Measurements from ENCODE around the gene ROBO2. TPM values are rescaled to one million over a fixed set of nuclear protein-coding genes. Genes with fewer than 3 reads are reported as not detected.

ROBO2 gene
- total RNA-seq, 2 donors from 2014 or later = 2.5 to 2.9 TPM

GRCh38 chr3:77412584-77412983 lies 372.7 kb downstream of the ROBO2 start:
- Mint-ChIP-seq H3K36me3 (ENCODE audit: low read depth) (no peaks in the 10 kb centered on the region), H3K4me1 (peaks cover 10% of the 10 kb centered on the region), H3K27me3 (ENCODE audit: insufficient read depth) (peaks cover 13% of the 10 kb centered on the region), H3K4me3 (no peak overlapping the region), H3K9me3 (no peaks in the 10 kb centered on the region), H3K27ac (no peak overlapping the region)
- no peak for TF ChIP-seq CTCF (conservative IDR thresholded peaks at IDR 0.05)
- no peaks in the 10 kb centered on the region for H3K4me1 ChIP-seq (ENCODE audit: control insufficient read depth, insufficient read depth, low read length)
- H3K36me3 ChIP-seq (ENCODE audit: control insufficient read depth, insufficient read depth, low read length) = no peaks in the 10 kb centered on the region
- peaks cover 19% of the 10 kb centered on the region for H3K27me3 ChIP-seq (ENCODE audit: control insufficient read depth, insufficient read depth, low read length, poor library complexity, severe bottlenecking)
- 91% methylated on average over 2 of the region's 2 CpGs; no CpG with 5 or more reads in 1 of the 2 experiments for WGBS, 2 experiments (ENCODE audit: insufficient coverage in 1 of 2, insufficient read length in 1 of 2)
- no peaks in the 10 kb centered on the region for H3K9me3 ChIP-seq (ENCODE audit: control insufficient read depth, low read length)
- no peak overlapping the region for H3K4me3 ChIP-seq (ENCODE audit: low read length)
- no peak for DNase-seq
- no peak overlapping the region for H3K9ac ChIP-seq (ENCODE audit: extremely low read depth, low read length, poor library complexity, severe bottlenecking)
- no peak overlapping the region for H3K27ac ChIP-seq (ENCODE audit: low read depth, low read length)

GRCh38 chr3:77414881-77415280 lies 375.0 kb downstream of the ROBO2 start:
- Mint-ChIP-seq H3K4me1 (no peaks in the 10 kb centered on the region), H3K27me3 (ENCODE audit: insufficient read depth) (peaks cover 9% of the 10 kb centered on the region)

GRCh38 chr3:77420336-77420735 lies 380.4 kb downstream of the ROBO2 start:
- no peaks in the 10 kb centered on the region for H3K9me3 Mint-ChIP-seq
- Histone ChIP-seq H3K36me3 (ENCODE audit: control insufficient read depth, insufficient read depth, low read length) (no peaks in the 10 kb centered on the region), H3K9me3 (ENCODE audit: control insufficient read depth, low read length) (no peaks in the 10 kb centered on the region), H3K27me3 (ENCODE audit: control insufficient read depth, insufficient read depth, low read length, poor library complexity, severe bottlenecking) (no peaks in the 10 kb centered on the region), H3K9ac (ENCODE audit: extremely low read depth, low read length, poor library complexity, severe bottlenecking) (no peak overlapping the region), H3K4me3 (ENCODE audit: low read length) (no peak overlapping the region), H3K4me1 (ENCODE audit: control insufficient read depth, insufficient read depth, low read length) (no peaks in the 10 kb centered on the region), H3K27ac (ENCODE audit: low read depth, low read length) (no peak overlapping the region)
- no peak for DNase-seq
- H3K27me3 Mint-ChIP-seq (ENCODE audit: insufficient read depth) = no peaks in the 10 kb centered on the region
- H3K27ac Mint-ChIP-seq = no peak overlapping the region
- no peak for TF ChIP-seq CTCF (conservative IDR thresholded peaks at IDR 0.05)
- WGBS, 2 experiments (ENCODE audit: insufficient coverage in 1 of 2, insufficient read length in 1 of 2) = 95% methylated on average over 1 of the region's 1 CpG; no CpG with 5 or more reads in 1 of the 2 experiments
- no peaks in the 10 kb centered on the region for H3K36me3 Mint-ChIP-seq (ENCODE audit: low read depth)
- H3K4me3 Mint-ChIP-seq = no peak overlapping the region
- no peaks in the 10 kb centered on the region for H3K4me1 Mint-ChIP-seq

More at GRCh38 chr3:77414881-77415280, 375.0 kb downstream of the ROBO2 start:
- Histone ChIP-seq H3K9ac (ENCODE audit: extremely low read depth, low read length, poor library complexity, severe bottlenecking) (no peak overlapping the region), H3K27ac (ENCODE audit: low read depth, low read length) (no peak overlapping the region), H3K27me3 (ENCODE audit: control insufficient read depth, insufficient read depth, low read length, poor library complexity, severe bottlenecking) (peaks cover 11% of the 10 kb centered on the region), H3K4me3 (ENCODE audit: low read length) (no peak overlapping the region), H3K4me1 (ENCODE audit: control insufficient read depth, insufficient read depth, low read length) (no peaks in the 10 kb centered on the region), H3K36me3 (ENCODE audit: control insufficient read depth, insufficient read depth, low read length) (no peaks in the 10 kb centered on the region), H3K9me3 (ENCODE audit: control insufficient read depth, low read length) (no peaks in the 10 kb centered on the region)
- no peak for DNase-seq
- Mint-ChIP-seq H3K9me3 (no peaks in the 10 kb centered on the region), H3K36me3 (ENCODE audit: low read depth) (no peaks in the 10 kb centered on the region), H3K27ac (no peak overlapping the region), H3K4me3 (no peak overlapping the region)
- no peak for TF ChIP-seq CTCF (conservative IDR thresholded peaks at IDR 0.05)
